WTC11 (cell line): Measurements from ENCODE around the gene CCS.

Source experiments
- ATF3 ChIP-seq: sonication (generic); formaldehyde crosslinking; conservative IDR thresholded peaks from 2 replicates; pipeline ENCODE4 v1.8.1; 2022; ENCODE audit warnings: mild to moderate bottlenecking, missing genetic modification reagents
- CBFB ChIP-seq: sonication (generic); formaldehyde crosslinking; IDR thresholded peaks from 2 replicates; pipeline ENCODE4 v1.8.1; 2022; ENCODE audit warnings: mild to moderate bottlenecking, low read depth, missing genetic modification reagents
- CTCF ChIP-seq: fragments of 200-600 bp; IDR thresholded peaks from 2 replicates; pipeline ENCODE4 v1.8.0; 2022; ENCODE audit warnings: antibody characterized with exemption
- E2F5 ChIP-seq: sonication (generic); formaldehyde crosslinking; IDR thresholded peaks from 2 replicates; pipeline ENCODE4 v1.8.1; 2022; ENCODE audit warnings: mild to moderate bottlenecking, moderate library complexity, missing genetic modification reagents
- FOXK1 ChIP-seq: sonication (generic); formaldehyde crosslinking; IDR thresholded peaks from 2 replicates; pipeline ENCODE4 v1.8.0; 2022; ENCODE audit warnings: mild to moderate bottlenecking, moderate library complexity, missing genetic modification reagents
- IRF1 ChIP-seq: sonication (generic); formaldehyde crosslinking; IDR thresholded peaks from 2 replicates; pipeline ENCODE4 v1.8.0; 2023; ENCODE audit warnings: missing genetic modification reagents
- JUN ChIP-seq: sonication (generic); formaldehyde crosslinking; IDR thresholded peaks from 2 replicates; pipeline ENCODE4 v1.8.0; 2023; ENCODE audit warnings: mild to moderate bottlenecking, missing genetic modification reagents
- USF2 ChIP-seq: sonication (generic); formaldehyde crosslinking; IDR thresholded peaks from 2 replicates; pipeline ENCODE4 v1.8.1; 2023; ENCODE audit warnings: mild to moderate bottlenecking, missing genetic modification reagents, moderate library complexity
- ZNF423 ChIP-seq: fragments of 250-450 bp; sonication (Bioruptor Pico); IDR thresholded peaks from 2 replicates; pipeline ENCODE4 v2.1.2; 2022; ENCODE audit warnings: mild to moderate bottlenecking, moderate library complexity
- ZSCAN18 ChIP-seq: fragments of 250-450 bp; sonication (Bioruptor Pico); IDR thresholded peaks from 2 replicates; pipeline ENCODE4 v2.1.2; 2022; ENCODE audit warnings: mild to moderate bottlenecking, moderate library complexity
- TF ChIP-seq, protein P1 (sequence below): fragments of 250-450 bp; sonication (Bioruptor Pico); IDR thresholded peaks from 2 replicates; pipeline ENCODE4 v1.8.0; 2021; ENCODE audit warnings: mild to moderate bottlenecking
- TF ChIP-seq, protein P2 (sequence below): fragments of 250-450 bp; sonication (Bioruptor Pico); conservative IDR thresholded peaks from 2 replicates; pipeline ENCODE4 v1.9.0; 2021; ENCODE audit warnings: mild to moderate bottlenecking

DNA sequence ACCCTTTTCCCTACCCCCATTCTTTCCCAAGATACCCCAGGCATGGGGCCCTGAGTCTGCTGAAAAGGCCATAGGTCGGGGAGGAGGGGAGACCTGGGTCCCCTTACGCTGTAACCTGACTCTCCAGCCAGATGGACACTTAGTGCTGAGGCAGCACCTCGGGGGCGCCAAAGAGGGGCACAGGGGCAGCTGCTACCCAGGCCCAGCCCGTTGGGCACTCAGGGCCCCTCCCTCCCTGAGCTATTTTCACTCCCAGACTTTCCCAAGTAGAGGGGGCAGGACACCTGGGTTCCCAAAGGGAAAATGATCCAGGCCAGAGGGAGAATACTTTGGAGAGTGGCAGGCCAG, 45.3 kb upstream of the CCS start:
- TF ChIP-seq ATF3 (CRISPR knock-in tag) (no peak), E2F5 (CRISPR knock-in tag) (no peak), FOXK1 (CRISPR knock-in tag) (no peak), JUN (no peak), CTCF (no peak), IRF1 (CRISPR knock-in tag) (no peak), CBFB (CRISPR knock-in tag) (no peak), ZSCAN18 (CRISPR knock-in tag) (no peak), USF2 (CRISPR knock-in tag) (no peak), ZNF423 (CRISPR knock-in tag) (no peak)
- TF ChIP-seq, protein P1, sequence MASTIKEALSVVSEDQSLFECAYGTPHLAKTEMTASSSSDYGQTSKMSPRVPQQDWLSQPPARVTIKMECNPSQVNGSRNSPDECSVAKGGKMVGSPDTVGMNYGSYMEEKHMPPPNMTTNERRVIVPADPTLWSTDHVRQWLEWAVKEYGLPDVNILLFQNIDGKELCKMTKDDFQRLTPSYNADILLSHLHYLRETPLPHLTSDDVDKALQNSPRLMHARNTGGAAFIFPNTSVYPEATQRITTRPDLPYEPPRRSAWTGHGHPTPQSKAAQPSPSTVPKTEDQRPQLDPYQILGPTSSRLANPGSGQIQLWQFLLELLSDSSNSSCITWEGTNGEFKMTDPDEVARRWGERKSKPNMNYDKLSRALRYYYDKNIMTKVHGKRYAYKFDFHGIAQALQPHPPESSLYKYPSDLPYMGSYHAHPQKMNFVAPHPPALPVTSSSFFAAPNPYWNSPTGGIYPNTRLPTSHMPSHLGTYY (CRISPR knock-in tag) = no peak
- TF ChIP-seq, protein P2, sequence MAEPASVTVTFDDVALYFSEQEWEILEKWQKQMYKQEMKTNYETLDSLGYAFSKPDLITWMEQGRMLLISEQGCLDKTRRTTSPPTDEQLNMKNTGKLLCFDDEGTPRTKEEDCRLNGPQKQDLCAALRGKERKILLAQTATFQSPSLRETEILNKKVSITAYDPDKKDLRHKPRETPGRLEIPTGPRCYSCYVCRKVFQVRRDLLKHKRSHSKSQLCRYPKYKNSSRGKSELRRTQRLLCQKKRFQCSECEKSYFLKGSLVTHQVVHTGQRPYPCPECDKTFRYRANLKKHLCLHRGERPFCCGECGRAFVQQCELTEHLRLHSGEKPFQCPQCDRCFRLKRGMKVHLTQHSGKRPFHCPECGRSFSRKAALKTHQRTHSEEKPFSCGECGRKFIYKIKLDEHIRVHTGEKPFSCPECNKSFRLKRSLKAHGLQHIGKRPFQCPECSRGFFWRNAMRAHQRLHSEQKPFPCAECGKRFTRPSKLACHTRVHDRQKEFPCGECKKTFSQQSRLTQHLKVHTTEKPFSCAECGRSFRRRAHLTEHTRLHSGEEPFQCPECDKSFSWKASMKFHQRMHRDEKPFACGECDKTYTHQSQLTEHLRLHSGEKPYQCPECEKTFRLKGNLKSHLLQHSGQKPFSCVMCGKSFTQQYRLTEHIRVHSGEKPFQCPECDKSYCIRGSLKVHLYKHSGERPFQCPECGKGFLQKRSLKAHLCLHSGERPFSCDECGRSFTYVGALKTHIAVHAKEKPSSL (CRISPR knock-in tag) = no peak
